ENCODE results near the gene USE1.

DNA sequence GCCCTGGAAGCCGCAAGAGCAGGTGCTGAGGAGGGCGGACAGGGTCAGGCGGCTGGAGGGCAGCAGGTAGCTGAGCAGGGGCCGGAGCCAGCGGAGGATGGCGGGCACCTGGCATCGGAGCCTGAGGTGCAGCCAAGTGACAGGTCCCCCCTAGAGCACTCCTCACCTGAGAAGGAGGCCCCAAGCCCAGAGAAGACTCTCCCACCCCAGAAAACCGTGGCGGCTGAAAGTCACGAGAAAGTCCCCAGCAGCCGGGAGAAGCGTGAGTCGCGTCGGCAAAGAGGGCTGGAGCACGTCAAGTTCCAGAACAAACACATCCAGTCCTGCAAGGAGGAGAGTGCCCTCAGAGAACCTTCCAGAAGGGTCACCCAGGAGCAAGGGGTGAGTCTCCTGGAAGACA, 20.5 kb upstream of the USE1 start:
- TF ChIP-seq CTCF (IDR thresholded peaks at IDR 0.05; ENCODE audit: low read length) (no peak), EZH2 (IDR thresholded peaks at IDR 0.05; ENCODE audit: borderline replicate concordance, low read length) (no peak)
